Astrocyte (in vitro differentiated cells and primary cell): ENCODE measurements around the gene CDHR2. TPM values are rescaled to one million over a fixed set of nuclear protein-coding genes. Genes with fewer than 3 reads are reported as not detected.

Experiments
- DNase-seq: peaks from one replicate; pipeline ENCODE4 v3.0.0-alpha.2; 2010; ENCODE audit warnings: low read depth
- FAIRE-seq: peaks from 2 replicates; lab custom pipeline; 2011; peaks lifted over from hg19 to GRCh38; lab: Jason Lieb, UNC
- H2AFZ ChIP-seq: 2 replicates; pipeline ENCODE4 v1.6.0; 2012; ENCODE audit warnings: low read depth, low read length, inconsistent platforms
- H3K27ac ChIP-seq: 2 replicates; pipeline ENCODE4 v1.5.1; 2011; ENCODE audit warnings: low read depth, low read length, inconsistent platforms
- H3K27me3 ChIP-seq: 2 replicates; pipeline ENCODE4 v1.6.0; 2011; ENCODE audit warnings: low read length, inconsistent platforms; ENCODE audit not compliant: insufficient read depth
- H3K36me3 ChIP-seq: 2 replicates; pipeline ENCODE4 v1.5.1; 2011; ENCODE audit warnings: low read length, inconsistent platforms; ENCODE audit not compliant: insufficient read depth
- H3K4me1 ChIP-seq: 2 replicates; pipeline ENCODE4 v1.5.1; 2011; ENCODE audit warnings: low read length, inconsistent platforms; ENCODE audit not compliant: insufficient read depth
- H3K4me2 ChIP-seq: 2 replicates; pipeline ENCODE4 v1.6.0; 2012; ENCODE audit warnings: low read length, inconsistent platforms
- H3K4me3 ChIP-seq: 2 replicates; pipeline ENCODE4 v1.5.1; 2011; ENCODE audit warnings: low read depth, mild to moderate bottlenecking, low read length, inconsistent platforms; ENCODE audit not compliant: insufficient read depth
- H3K79me2 ChIP-seq: 2 replicates; pipeline ENCODE4 v1.6.0; 2012; ENCODE audit warnings: mild to moderate bottlenecking, low read length, inconsistent platforms; ENCODE audit not compliant: insufficient read depth
- H3K9ac ChIP-seq: 2 replicates; pipeline ENCODE4 v1.6.0; 2012; ENCODE audit warnings: mild to moderate bottlenecking, low read length, inconsistent platforms
- H3K9me3 ChIP-seq: 2 replicates; pipeline ENCODE4 v1.5.1; 2012; ENCODE audit warnings: low read depth, mild to moderate bottlenecking, low read length, inconsistent platforms; ENCODE audit not compliant: insufficient read depth
- H4K20me1 ChIP-seq: 2 replicates; pipeline ENCODE4 v1.6.0; 2012; ENCODE audit warnings: low read length, inconsistent platforms; ENCODE audit not compliant: insufficient read depth
- H3K27ac Mint-ChIP-seq: one replicate; pipeline ENCODE4 v1.8.0; 2021; ENCODE audit warnings: mild to moderate bottlenecking, mixed read lengths; ENCODE audit not compliant: unreplicated experiment
- H3K27me3 Mint-ChIP-seq: one replicate; pipeline ENCODE4 v1.8.0; 2021; ENCODE audit warnings: low read depth, mixed read lengths; ENCODE audit not compliant: unreplicated experiment
- H3K36me3 Mint-ChIP-seq: one replicate; pipeline ENCODE4 v1.8.0; 2021; ENCODE audit warnings: low read depth, mixed read lengths; ENCODE audit not compliant: unreplicated experiment
- H3K4me1 Mint-ChIP-seq: one replicate; pipeline ENCODE4 v1.8.0; 2021; ENCODE audit warnings: low read depth, mixed read lengths; ENCODE audit not compliant: unreplicated experiment
- H3K4me3 Mint-ChIP-seq: one replicate; pipeline ENCODE4 v1.8.0; 2021; ENCODE audit warnings: mild to moderate bottlenecking, moderate library complexity, mixed read lengths; ENCODE audit not compliant: unreplicated experiment
- H3K9me3 Mint-ChIP-seq: one replicate; pipeline ENCODE4 v1.8.0; 2021; ENCODE audit warnings: mild to moderate bottlenecking, mixed read lengths; ENCODE audit not compliant: unreplicated experiment
- EZH2 ChIP-seq: IDR thresholded peaks from 2 replicates; pipeline ENCODE4 v1.6.1; 2012; ENCODE audit warnings: mild to moderate bottlenecking, low read length, inconsistent platforms; ENCODE audit not compliant: insufficient read depth
- total RNA-seq: library from RNA; stranded (reverse); gene quantifications from 2 replicates; pipeline ENCODE4 v1.2.1, GENCODE V29; 2021
- TF ChIP-seq, protein P1 (sequence below): IDR thresholded peaks from 2 replicates; pipeline ENCODE4 v1.5.1; 2011; ENCODE audit warnings: low read depth, mild to moderate bottlenecking, inconsistent platforms, low read length, moderate library complexity; ENCODE audit not compliant: insufficient read depth

CDHR2 gene
- total RNA-seq, 1 donor from 2014 or later, result 0.43 TPM

DNA sequence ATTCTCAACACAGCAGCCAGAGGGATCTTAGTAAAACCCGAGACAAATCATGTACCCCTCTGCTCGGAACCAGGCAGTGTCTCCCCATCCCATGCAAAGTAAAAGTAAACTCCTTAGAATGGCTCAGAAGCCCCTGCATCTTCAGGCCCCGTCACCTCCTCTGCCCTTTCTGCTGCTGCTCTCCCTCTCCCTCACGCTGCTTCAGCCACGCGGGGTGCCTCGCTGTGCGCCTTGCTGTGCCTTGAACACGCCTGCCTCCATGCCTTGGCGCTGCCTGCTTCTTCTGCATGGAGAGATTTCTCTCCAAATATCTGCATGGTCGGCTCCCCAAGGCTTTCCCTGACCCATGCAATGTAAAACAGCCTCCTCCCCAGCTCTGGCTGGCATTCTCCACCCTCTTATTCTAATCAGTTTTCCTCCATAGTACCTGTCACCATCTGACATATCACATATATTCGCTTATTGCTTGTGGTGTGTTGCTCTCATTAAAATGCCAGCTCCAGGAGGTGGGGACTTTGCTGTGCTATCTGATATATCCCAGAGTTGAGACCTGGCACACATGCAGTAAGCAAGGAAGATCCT is 52.9 kb downstream of the CDHR2 start:
- Histone ChIP-seq H3K27ac (no peak overlapping the region), H3K4me3 (no peak overlapping the region)

DNA sequence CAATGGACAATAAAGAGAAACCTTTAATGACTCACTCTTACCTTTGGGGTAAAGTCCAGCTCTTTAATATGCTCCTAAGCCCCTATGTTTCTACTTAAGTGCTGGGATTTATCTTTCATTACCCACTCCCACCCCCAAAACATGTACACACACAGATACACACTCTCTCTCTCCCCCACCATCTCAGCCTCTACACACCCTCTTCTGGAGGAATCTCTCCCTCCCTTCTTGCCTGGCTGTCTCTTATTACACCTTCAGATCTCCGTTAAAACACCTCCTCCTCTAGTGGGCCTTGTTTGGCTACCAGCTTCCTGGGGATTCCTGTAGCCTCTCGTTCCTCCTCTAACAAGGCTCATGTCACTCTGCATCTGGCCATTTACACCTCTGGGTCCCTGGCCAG is 53.9 kb downstream of the CDHR2 start:
- peaks cover 3% of the 10 kb centered on the region for H3K9me3 Mint-ChIP-seq
- no peak for DNase-seq

More for the DNA sequence above, 52.9 kb downstream of the CDHR2 start:
- DNase-seq (no peak), FAIRE-seq (no peak)
- Histone ChIP-seq H4K20me1 (peaks cover 41% of the 10 kb centered on the region), H3K9me3 (no peaks in the 10 kb centered on the region), H3K4me1 (no peaks in the 10 kb centered on the region), H3K4me2 (no peak overlapping the region), H3K79me2 (no peaks in the 10 kb centered on the region), H3K9ac (no peak overlapping the region), H2AFZ (no peak overlapping the region), H3K27me3 (no peaks in the 10 kb centered on the region), H3K36me3 (no peaks in the 10 kb centered on the region)
- Mint-ChIP-seq H3K4me1 (peaks cover 11% of the 10 kb centered on the region), H3K9me3 (peaks cover 3% of the 10 kb centered on the region), H3K27me3 (peaks cover 26% of the 10 kb centered on the region), H3K27ac (no peak overlapping the region), H3K4me3 (no peak overlapping the region), H3K36me3 (peaks cover 9% of the 10 kb centered on the region)
- TF ChIP-seq, protein P1, sequence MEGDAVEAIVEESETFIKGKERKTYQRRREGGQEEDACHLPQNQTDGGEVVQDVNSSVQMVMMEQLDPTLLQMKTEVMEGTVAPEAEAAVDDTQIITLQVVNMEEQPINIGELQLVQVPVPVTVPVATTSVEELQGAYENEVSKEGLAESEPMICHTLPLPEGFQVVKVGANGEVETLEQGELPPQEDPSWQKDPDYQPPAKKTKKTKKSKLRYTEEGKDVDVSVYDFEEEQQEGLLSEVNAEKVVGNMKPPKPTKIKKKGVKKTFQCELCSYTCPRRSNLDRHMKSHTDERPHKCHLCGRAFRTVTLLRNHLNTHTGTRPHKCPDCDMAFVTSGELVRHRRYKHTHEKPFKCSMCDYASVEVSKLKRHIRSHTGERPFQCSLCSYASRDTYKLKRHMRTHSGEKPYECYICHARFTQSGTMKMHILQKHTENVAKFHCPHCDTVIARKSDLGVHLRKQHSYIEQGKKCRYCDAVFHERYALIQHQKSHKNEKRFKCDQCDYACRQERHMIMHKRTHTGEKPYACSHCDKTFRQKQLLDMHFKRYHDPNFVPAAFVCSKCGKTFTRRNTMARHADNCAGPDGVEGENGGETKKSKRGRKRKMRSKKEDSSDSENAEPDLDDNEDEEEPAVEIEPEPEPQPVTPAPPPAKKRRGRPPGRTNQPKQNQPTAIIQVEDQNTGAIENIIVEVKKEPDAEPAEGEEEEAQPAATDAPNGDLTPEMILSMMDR, result no peak
- TF ChIP-seq EZH2, result no peak

DNA sequence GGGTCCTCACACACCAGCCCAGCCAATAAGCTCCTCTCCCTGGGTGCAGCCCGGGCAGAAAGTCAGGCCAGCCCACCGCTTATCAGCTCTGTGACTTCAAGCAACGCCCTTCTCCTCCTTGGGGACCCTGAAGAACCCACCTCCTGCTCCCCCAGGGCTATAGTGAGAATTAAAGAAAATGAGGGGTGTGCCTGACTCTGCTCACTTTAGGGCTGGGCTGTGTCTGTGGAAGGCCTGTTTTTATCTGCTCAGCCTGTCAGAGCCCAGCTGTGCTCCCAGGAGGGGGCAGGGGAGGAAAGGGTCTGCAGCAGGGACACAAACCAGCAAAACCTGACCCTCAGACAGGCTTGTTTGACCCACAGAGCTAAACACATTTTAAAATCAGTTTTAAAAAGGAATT is 56.9 kb downstream of the CDHR2 start:
- Histone ChIP-seq H2AFZ (no peak overlapping the region), H3K27ac (no peak overlapping the region), H3K4me2 (no peak overlapping the region), H3K27me3 (no peaks in the 10 kb centered on the region), H3K79me2 (peaks cover 9% of the 10 kb centered on the region), H3K9ac (no peak overlapping the region), H4K20me1 (peaks cover 61% of the 10 kb centered on the region), H3K4me1 (peaks cover 6% of the 10 kb centered on the region), H3K36me3 (no peaks in the 10 kb centered on the region), H3K9me3 (no peaks in the 10 kb centered on the region), H3K4me3 (no peak overlapping the region)
- Mint-ChIP-seq H3K36me3 (no peaks in the 10 kb centered on the region), H3K4me1 (peaks cover 10% of the 10 kb centered on the region), H3K27me3 (peaks cover 23% of the 10 kb centered on the region), H3K27ac (no peak overlapping the region), H3K4me3 (no peak overlapping the region), H3K9me3 (no peaks in the 10 kb centered on the region)
- FAIRE-seq, result no peak
- DNase-seq, result no peak
- no peak for TF ChIP-seq EZH2
- TF ChIP-seq, protein P1, result no peak

More for the DNA sequence above, 53.9 kb downstream of the CDHR2 start:
- no peak overlapping the region for H3K9ac ChIP-seq
- H3K36me3 ChIP-seq, result no peaks in the 10 kb centered on the region
- H3K27me3 ChIP-seq, result no peaks in the 10 kb centered on the region
- peaks cover 50% of the 10 kb centered on the region for H4K20me1 ChIP-seq
- no peak overlapping the region for H3K4me2 ChIP-seq
- H3K79me2 ChIP-seq, result peaks cover under 1% of the 10 kb centered on the region
- Mint-ChIP-seq H3K4me1 (peaks cover 11% of the 10 kb centered on the region), H3K4me3 (no peak overlapping the region), H3K27me3 (peaks cover 22% of the 10 kb centered on the region), H3K27ac (no peak overlapping the region), H3K36me3 (peaks cover 9% of the 10 kb centered on the region)
- H2AFZ ChIP-seq, result no peak overlapping the region
- no peak overlapping the region for H3K27ac ChIP-seq
- no peak for FAIRE-seq
- no peaks in the 10 kb centered on the region for H3K4me1 ChIP-seq
- H3K9me3 ChIP-seq, result no peaks in the 10 kb centered on the region
- H3K4me3 ChIP-seq, result no peak overlapping the region
- no peak for TF ChIP-seq EZH2
- TF ChIP-seq, protein P1, result no peak
